ENCODE measurements around the gene KRT12.
"Not testable (repeated sequence)": the region's sequence is repeated elsewhere in the genome, so short reads cannot be mapped to it uniquely, and the experiment has no call there.

Gene KRT12

GRCh38 chr17:40883626-40884334 is 16.8 kb upstream of the KRT12 start:
- DNase-seq, result no peak

DNA sequence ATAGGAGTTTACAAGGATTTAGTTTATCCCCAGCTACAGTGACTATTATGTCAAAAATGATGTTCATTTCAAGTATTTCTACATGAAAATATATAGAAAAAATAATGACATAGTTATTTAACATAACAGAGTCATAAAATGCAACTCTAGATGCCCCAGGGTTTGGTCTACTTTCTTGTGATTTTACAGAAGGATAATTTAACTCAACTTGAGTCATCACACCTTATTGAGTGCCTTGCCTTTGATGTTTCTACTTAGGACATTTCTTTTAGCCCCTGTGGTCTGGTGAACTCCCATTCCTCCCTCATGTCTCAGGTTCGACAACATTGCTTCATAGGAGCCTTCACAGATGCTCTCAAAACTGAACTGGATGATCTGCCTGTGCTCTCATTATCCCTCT is 16.0 kb upstream of the KRT12 start:
- DNase-seq, result no peak

- DNase-seq, result no peak
Observed at GRCh38 chr17:40879026-40879425, 12.0 kb upstream of the KRT12 start.

GRCh38 chr17:40878044-40878443 is 11.0 kb upstream of the KRT12 start:
- DNase-seq, result no peak

DNA sequence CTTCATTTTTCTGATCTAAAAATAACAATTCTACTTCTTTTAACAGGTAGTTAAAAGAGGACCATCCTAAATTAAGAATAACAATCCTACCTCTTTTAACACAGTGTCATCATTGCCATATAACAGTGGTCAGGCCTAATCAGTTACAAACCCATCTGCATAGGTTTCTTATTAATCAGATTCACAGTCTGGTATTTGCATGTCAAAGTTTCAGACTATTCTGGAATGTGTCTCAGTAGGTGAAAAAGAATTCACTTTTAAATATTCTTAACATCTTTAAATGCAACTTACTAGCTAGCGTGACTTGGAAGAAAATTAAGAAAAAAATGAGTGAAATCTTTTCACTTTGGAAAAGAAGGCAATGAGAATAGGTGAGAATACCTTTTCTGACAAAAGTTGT is 6.8 kb upstream of the KRT12 start:
- DNase-seq, result no peak

DNA sequence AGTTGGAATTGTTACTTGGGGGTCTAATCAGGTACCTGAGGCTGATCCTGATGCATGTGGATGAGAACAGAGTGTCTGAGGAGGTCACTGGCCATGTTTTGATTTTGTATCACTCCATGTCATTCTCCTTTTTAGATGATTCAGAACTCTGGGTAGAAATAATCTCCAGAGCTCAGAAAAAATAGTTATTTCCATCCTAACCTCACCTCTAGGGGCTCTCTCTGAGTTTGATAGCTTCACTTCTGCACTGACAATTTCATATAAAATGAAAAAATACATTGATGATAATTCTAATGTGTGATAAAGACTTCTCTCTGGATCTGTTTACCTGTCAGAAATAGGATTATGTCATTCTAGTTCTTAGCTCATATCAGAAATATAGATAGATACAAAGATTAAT is 6.2 kb upstream of the KRT12 start:
- no peak for DNase-seq

DNA sequence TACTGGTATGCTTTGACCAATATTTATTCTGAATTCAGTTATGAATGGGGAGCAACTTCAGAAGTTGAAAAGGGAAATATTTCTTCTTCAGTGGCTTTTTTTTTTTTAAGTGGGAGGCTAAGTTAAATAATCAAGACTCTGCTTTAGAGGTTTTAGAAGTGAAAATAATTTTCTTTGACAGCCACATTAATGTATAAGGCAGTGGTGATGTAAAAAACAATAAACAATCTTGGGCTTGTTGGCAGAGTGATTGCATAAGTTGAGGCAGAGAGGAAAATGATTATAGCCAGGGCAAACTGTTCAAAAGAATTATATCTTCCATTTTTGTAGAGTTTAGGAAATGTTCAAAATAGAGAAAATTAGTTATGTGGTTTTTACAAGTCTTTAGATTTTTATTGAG is 5.4 kb upstream of the KRT12 start:
- DNase-seq, result no peak

- DNase-seq, result no peak
Observed at GRCh38 chr17:40871316-40871715, 4.3 kb upstream of the KRT12 start.

DNA sequence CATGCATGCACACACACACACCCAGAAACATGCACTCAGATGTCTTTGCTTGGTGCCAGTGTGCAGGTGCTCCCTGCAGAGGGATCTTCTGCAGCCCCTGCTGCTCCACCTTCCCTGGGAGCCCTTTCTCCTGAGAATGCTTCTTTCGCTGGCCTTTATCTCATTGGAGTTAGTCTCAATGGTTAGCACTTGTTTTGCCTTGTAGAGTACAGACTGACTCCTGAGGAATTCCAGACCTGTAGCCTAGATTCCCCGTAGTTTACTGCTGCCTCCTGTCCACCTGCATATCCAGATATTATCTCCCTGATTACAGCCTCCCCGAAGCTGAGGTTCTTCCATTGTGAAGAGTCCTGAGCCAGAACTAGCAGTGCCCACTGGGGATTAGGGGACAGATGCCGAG is 3.1 kb upstream of the KRT12 start:
- no peak for DNase-seq

DNA sequence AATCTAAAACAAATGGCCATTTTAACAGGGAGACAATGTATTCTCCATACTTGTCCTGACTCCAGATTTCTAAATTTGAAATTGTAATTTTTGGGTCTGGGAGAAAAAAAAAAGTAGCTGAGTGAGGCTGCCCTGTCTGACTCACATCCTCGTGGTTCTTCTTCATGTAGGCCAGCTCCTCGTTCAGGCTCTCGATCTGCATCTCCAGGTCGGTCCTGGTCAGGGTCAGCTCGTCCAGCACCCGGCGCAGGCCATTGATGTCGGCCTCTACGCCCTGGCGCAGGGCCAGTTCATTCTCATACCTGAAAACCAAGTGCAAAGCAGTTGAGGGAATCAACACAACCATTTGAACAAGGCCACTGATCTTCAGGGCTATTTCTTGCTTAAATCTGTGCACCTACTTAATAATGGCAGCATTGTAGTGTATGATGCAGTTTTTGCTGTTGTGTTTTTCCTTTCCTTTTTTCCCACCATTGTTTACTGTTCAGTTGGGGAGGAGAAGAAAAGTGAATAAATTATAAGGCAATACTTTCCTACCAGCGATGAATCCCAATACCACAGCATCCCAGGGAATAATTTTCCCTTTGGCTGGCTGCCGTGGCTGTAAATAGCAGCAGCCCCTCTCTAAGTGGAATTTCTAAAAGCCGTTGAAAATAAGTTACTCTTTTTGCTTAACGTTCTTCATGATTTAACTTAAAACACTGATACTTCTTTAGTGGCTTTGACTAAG is 2.2 kb downstream of the KRT12 start:
- DNase-seq, result no peak

- DNase-seq, result peak; percentile 40
Observed at GRCh38 chr17:40862985-40863733, 3.9 kb downstream of the KRT12 start.

GRCh38 chr17:40859536-40859935 is 7.5 kb downstream of the KRT12 start:
- no peak for DNase-seq

GRCh38 chr17:40858667-40859066 is 8.4 kb downstream of the KRT12 start:
- DNase-seq, result not testable (repeated sequence)

DNA sequence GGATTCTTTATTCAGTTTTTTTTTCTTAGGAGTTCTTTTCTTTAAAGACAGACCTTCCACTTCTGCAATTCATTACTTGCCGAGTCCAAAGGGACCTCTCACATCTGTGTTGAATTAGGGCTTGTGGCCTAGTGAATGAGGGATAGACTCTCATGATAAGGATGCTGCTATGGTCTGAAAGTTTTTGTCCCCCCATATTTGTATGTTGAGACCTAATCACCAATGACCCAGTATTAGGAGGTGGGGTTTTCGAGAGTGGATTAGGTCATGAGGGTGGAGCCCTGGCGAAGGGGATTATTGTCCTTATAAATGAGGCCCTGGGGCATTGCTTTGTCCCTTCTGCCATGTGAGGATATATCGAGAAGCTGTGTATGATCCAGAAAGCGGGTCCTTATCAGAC is 9.5 kb downstream of the KRT12 start:
- no peak for DNase-seq

GRCh38 chr17:40854175-40854814 is 12.7 kb downstream of the KRT12 start:
- peak; percentile 30 for DNase-seq

- DNase-seq, result no peak
Observed at GRCh38 chr17:40852364-40852763, 14.7 kb downstream of the KRT12 start.

GRCh38 chr17:40850293-40850972 is 16.6 kb downstream of the KRT12 start:
- DNase-seq, result peak; percentile 37

DNA sequence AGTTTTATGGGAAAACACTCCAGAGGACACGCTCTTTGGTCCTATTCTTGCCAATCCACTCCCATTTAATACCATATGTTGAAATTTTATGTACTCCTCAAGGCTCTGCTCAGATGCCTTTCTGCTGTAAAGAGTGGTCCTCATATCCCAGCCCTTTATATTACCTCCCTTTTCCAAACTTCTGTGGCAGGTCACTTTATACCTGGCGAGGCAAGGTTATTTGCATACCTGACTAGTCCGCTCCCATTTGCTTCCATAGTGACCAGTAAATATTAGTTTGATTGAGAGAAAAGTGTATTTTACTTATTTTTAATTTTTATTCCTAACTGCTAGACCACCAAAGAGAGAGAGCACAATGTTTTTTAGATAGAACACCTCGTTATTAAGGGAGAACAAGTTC is 17.3 kb downstream of the KRT12 start:
- DNase-seq, result no peak

DNA sequence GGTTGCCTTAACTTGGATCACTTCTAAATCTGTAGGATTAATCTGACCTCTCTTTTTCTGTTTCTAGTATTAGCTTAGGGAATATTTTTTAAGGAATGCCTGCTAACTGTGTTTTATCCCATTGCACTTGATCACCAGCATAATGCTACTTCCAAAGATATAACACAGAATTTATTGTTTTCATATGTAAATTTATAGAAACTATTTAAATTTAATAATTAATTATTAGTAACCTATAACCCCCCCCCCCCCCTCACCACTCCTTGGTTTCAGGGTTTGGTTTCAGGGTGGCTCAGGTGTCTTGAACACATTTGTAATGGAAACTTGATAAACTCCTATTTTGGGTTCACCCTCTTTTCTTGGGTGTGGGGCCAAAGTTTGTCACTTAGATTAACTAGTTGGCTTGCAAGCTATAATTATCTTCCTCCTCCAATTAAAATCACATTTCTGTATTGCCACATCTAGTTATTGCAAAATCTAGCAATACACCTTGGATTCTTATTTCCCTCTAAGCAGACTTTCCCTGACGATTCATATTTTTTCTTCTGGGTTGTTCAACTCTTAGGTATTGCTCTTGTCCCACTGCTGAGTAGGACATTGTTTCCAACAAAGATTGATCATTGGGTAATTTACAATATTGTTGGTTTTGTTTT is 18.3 kb downstream of the KRT12 start:
- DNase-seq, result no peak

- no peak for DNase-seq
Observed at GRCh38 chr17:40846515-40847144, 20.4 kb downstream of the KRT12 start.

DNA sequence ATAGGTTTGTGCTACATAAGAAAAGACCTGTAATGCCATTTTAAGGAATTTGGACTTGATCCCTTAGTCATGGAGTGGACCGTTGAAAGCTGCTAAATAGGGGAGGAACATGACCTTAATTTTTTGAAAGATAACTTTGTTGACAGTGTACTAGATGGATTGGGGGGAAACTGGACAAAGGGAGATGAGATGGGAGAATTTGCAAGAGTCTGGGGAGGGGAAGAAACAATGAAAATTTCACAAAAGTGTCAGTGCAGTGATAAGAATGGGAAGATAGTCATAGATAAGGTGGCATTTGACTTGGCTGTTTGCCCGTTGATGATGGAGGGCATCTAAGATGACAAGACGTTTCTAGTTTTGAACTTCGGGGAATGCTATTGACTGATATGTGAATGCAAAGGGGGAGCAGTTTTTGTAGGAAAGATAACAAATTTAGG is 22.3 kb downstream of the KRT12 start:
- no peak for DNase-seq

- DNase-seq, result no peak
Observed at GRCh38 chr17:40843242-40843641, 23.8 kb downstream of the KRT12 start.
